Prostate gland (tissue), 2 donors: ENCODE measurements around the gene SPTY2D1.

ENCODE experiments used
- POLR2A ChIP-seq: fragments of 450-650 bp; IDR thresholded peaks from one replicate; pipeline ENCODE4 v1.6.1; 2016; ENCODE audit warnings: antibody characterized with exemption, mild to moderate bottlenecking
- POLR2AphosphoS5 ChIP-seq: sonication (generic); formaldehyde crosslinking; IDR thresholded peaks from one replicate; pipeline ENCODE4 v1.6.1; 2017; ENCODE audit warnings: antibody characterized with exemption
- TF ChIP-seq, protein P1 (sequence below), 4 experiments: fragments of 200-600 bp in 2 of 4; fragments of 450-650 bp in 2 of 4; sonication (generic) in 2 of 4; IDR thresholded peaks; 1 replicate in 3 of 4; 2 replicates in 1 of 4; pipeline ENCODE4 v1.5.1; 2016 to 2019; ENCODE audit warnings: antibody characterized with exemption in 4 of 4, mild to moderate bottlenecking in 2 of 4, moderate library complexity in 2 of 4

DNA sequence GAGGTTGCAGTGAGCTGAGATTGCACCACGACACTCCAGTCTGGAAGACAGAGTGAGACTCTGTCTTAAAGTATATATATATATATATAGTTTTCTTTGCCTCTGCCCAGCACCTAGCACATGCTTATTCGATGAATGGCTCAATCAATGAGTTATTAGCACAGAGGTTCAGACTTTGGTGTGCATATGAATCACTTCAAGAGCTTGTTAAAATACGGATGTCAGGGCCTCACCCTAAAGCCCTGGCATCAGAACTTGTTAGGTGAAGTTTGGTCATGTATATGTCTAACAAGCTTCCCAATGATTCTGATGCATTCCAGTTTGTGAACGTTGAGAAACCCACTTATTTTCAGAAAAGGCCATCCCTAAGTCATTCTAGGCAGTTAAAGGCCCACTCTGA is 42.7 kb upstream of the SPTY2D1 start:
- TF ChIP-seq, protein P1, sequence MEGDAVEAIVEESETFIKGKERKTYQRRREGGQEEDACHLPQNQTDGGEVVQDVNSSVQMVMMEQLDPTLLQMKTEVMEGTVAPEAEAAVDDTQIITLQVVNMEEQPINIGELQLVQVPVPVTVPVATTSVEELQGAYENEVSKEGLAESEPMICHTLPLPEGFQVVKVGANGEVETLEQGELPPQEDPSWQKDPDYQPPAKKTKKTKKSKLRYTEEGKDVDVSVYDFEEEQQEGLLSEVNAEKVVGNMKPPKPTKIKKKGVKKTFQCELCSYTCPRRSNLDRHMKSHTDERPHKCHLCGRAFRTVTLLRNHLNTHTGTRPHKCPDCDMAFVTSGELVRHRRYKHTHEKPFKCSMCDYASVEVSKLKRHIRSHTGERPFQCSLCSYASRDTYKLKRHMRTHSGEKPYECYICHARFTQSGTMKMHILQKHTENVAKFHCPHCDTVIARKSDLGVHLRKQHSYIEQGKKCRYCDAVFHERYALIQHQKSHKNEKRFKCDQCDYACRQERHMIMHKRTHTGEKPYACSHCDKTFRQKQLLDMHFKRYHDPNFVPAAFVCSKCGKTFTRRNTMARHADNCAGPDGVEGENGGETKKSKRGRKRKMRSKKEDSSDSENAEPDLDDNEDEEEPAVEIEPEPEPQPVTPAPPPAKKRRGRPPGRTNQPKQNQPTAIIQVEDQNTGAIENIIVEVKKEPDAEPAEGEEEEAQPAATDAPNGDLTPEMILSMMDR (IDR thresholded peaks at IDR 0.05) = no peak
- TF ChIP-seq POLR2A (no peak), POLR2AphosphoS5 (no peak)
